NCI-H2227 treated with DMSO at 0.1 percent for 48 hours (cell line): ENCODE data around the gene PM20D1.

Experiments
- DNase-seq: peaks from one replicate; lab custom pipeline; 2025; lab: John Stamatoyannopoulos, UW

Gene PM20D1

DNA sequence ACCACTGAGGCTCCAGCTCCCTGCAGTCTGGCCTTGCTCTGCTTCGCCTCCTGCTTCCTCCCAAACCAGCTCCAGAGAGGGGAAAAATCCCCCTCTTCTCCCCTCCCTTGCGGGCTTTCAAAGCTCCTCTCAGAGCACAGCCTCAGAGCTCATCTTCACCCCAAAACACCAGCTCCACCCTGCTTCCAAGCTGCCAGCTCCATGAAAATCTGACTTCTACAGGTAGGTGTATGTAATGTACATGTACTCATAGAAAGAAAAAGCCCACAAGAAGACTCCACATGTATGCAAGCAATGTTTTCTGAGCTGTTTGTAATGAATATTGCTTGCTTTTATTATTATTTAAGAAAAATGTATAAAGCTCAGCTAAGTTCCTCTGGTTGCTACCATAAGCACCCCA is 45.3 kb downstream of the PM20D1 start:
- DNase-seq = no peak

GRCh38 chr1:205803986-205804385 is 45.9 kb downstream of the PM20D1 start:
- no peak for DNase-seq

GRCh38 chr1:205802060-205802459 is 47.9 kb downstream of the PM20D1 start:
- DNase-seq = no peak

- DNase-seq = no peak
Observed at GRCh38 chr1:205800981-205801703, 48.8 kb downstream of the PM20D1 start.

DNA sequence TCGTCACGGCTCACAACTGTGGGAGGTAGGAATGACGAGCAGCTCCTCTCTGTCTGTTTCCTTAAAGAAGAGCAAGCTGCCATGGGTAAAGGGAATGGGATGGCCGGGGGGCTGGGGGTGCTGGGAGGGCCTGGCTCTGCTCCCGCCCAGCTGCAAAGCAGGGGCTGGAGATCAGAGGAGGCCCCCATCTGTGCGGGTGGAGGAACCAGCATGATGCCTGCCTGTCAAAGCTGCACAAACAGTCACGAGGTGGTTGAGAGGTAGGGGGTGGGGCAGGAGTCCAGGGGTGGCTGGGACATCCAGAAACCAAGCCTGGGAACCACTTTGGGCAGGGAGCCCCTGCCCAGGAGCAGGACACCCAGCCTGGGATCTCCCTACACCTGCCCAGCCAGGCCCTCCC is 49.5 kb downstream of the PM20D1 start:
- DNase-seq = no peak

GRCh38 chr1:205798577-205798976 is 51.4 kb downstream of the PM20D1 start:
- DNase-seq = no peak

GRCh38 chr1:205797168-205797567 is 52.8 kb downstream of the PM20D1 start:
- DNase-seq = no peak

- DNase-seq = no peak
Observed at GRCh38 chr1:205794011-205794730, 55.8 kb downstream of the PM20D1 start.

- DNase-seq = no peak
Observed at GRCh38 chr1:205792961-205793673, 56.8 kb downstream of the PM20D1 start.

- DNase-seq = no peak
Observed at GRCh38 chr1:205792481-205792881, 57.5 kb downstream of the PM20D1 start.

GRCh38 chr1:205791568-205792180 is 58.3 kb downstream of the PM20D1 start:
- peak; percentile 56 for DNase-seq

- DNase-seq = no peak
Observed at GRCh38 chr1:205787287-205787916, 62.5 kb downstream of the PM20D1 start.

- no peak for DNase-seq
Observed at GRCh38 chr1:205786601-205787000, 63.3 kb downstream of the PM20D1 start.

GRCh38 chr1:205785446-205785845 is 64.5 kb downstream of the PM20D1 start:
- no peak for DNase-seq

GRCh38 chr1:205783904-205784303 is 66.0 kb downstream of the PM20D1 start:
- no peak for DNase-seq

DNA sequence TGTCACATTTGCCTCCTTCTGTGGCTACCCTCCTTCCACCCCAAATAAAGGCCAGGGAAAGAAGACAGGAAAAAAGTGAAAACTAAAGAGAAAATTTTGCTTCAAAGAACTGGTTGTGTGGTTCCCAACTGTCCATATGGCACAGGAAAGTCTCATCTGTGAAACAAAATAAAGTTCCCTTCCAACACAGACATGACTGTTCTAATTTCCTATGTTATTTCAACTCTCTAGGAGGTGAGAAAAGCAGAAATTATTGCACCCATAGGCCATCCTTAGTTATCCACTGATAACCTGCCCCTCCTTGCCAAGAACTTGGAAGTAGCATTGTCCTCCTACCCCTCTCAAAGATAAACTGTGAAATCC is 66.5 kb downstream of the PM20D1 start:
- no peak for DNase-seq

GRCh38 chr1:205782627-205783432 is 67.1 kb downstream of the PM20D1 start:
- DNase-seq = no peak

DNA sequence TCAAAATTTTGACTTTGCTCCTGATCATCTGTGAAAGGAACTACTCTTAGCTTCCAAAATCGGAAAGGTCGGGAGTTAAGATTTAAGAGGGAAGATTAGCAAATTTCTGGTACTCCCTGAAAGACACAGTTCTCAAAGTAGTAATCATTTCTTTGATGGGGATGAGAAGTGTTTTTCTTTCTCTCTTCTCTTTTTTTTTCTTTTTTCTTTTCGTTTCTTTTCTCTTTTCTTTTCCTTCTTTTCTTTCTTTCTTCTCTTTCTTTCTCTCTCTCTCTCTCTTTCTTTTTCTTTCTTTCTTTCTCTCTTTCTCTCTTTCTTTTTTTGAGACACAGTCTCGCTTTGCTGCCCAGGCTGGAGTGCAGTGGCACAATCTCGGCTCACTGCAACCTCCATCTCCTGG is 69.6 kb downstream of the PM20D1 start:
- DNase-seq = no peak
